Neural cell (in vitro differentiated cells): ENCODE results near the gene CXCL6.

Experiments
- EP300 ChIP-seq: fragments of 450-650 bp; conservative IDR thresholded peaks from 2 replicates; pipeline ENCODE4 v1.6.1; 2014; ENCODE audit warnings: antibody characterized with exemption, mild to moderate bottlenecking, moderate library complexity; ENCODE audit not compliant: poor library complexity, severe bottlenecking
- EZH2 ChIP-seq: fragments of 200-600, 300-800 bp; shearing (Covaris generic), sonication (generic); IDR thresholded peaks from 2 replicates; pipeline ENCODE4 v1.6.1; 2014; ENCODE audit warnings: antibody characterized with exemption, low read length, borderline replicate concordance, mild to moderate bottlenecking; ENCODE audit not compliant: insufficient read depth, poor library complexity, severe bottlenecking
- MXI1 ChIP-seq: fragments of 450-650 bp; conservative IDR thresholded peaks from 2 replicates; pipeline ENCODE4 v1.6.1; 2014; ENCODE audit warnings: antibody characterized with exemption, mild to moderate bottlenecking; ENCODE audit not compliant: poor library complexity, severe bottlenecking
- POLR2AphosphoS5 ChIP-seq: IDR thresholded peaks from 2 replicates; pipeline ENCODE4 v1.6.1; 2012
- RAD21 ChIP-seq: fragments of 450-650 bp; conservative IDR thresholded peaks from 2 replicates; pipeline ENCODE4 v1.6.1; 2014; ENCODE audit warnings: antibody characterized with exemption, mild to moderate bottlenecking, moderate library complexity
- SMC3 ChIP-seq: fragments of 450-650 bp; conservative IDR thresholded peaks from 2 replicates; pipeline ENCODE4 v1.6.1; 2014; ENCODE audit warnings: antibody characterized with exemption, mild to moderate bottlenecking, moderate library complexity; ENCODE audit not compliant: poor library complexity
- TAF1 ChIP-seq: IDR thresholded peaks from 2 replicates; pipeline ENCODE4 v1.6.1; 2012; ENCODE audit warnings: low read depth
- TF ChIP-seq, protein P1 (sequence below): fragments of 450-650 bp; IDR thresholded peaks from 2 replicates; pipeline ENCODE4 v1.5.1; 2014; ENCODE audit warnings: antibody characterized with exemption, mild to moderate bottlenecking, moderate library complexity; ENCODE audit not compliant: poor library complexity, severe bottlenecking
- TF ChIP-seq, protein P2 (sequence below): IDR thresholded peaks from 2 replicates; pipeline ENCODE4 v1.6.1; 2012; ENCODE audit warnings: borderline replicate concordance

DNA sequence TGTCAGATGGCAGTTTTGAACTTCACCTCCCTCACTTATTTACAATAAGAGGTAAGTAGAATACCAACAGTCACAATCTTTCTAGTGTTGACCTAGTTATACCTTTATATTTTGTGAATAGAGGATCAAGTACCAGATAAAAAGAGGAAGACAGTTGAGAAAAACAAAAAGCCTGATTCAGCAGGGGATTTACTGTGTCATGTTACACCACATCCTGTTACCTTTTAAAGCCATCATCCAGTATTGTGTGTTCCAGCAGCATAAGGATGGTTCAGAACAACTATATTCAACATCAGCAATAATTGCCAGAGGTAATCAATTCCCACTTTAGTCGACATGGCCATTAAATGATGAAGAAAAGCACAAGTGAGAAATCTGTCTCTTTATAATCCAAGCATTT lies 21.3 kb upstream of the CXCL6 start:
- TF ChIP-seq TAF1 (no peak), POLR2AphosphoS5 (no peak), EP300 (no peak), MXI1 (no peak), EZH2 (no peak), RAD21 (no peak), SMC3 (no peak)
- TF ChIP-seq, protein P1, sequence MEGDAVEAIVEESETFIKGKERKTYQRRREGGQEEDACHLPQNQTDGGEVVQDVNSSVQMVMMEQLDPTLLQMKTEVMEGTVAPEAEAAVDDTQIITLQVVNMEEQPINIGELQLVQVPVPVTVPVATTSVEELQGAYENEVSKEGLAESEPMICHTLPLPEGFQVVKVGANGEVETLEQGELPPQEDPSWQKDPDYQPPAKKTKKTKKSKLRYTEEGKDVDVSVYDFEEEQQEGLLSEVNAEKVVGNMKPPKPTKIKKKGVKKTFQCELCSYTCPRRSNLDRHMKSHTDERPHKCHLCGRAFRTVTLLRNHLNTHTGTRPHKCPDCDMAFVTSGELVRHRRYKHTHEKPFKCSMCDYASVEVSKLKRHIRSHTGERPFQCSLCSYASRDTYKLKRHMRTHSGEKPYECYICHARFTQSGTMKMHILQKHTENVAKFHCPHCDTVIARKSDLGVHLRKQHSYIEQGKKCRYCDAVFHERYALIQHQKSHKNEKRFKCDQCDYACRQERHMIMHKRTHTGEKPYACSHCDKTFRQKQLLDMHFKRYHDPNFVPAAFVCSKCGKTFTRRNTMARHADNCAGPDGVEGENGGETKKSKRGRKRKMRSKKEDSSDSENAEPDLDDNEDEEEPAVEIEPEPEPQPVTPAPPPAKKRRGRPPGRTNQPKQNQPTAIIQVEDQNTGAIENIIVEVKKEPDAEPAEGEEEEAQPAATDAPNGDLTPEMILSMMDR: no peak
- TF ChIP-seq, protein P2, sequence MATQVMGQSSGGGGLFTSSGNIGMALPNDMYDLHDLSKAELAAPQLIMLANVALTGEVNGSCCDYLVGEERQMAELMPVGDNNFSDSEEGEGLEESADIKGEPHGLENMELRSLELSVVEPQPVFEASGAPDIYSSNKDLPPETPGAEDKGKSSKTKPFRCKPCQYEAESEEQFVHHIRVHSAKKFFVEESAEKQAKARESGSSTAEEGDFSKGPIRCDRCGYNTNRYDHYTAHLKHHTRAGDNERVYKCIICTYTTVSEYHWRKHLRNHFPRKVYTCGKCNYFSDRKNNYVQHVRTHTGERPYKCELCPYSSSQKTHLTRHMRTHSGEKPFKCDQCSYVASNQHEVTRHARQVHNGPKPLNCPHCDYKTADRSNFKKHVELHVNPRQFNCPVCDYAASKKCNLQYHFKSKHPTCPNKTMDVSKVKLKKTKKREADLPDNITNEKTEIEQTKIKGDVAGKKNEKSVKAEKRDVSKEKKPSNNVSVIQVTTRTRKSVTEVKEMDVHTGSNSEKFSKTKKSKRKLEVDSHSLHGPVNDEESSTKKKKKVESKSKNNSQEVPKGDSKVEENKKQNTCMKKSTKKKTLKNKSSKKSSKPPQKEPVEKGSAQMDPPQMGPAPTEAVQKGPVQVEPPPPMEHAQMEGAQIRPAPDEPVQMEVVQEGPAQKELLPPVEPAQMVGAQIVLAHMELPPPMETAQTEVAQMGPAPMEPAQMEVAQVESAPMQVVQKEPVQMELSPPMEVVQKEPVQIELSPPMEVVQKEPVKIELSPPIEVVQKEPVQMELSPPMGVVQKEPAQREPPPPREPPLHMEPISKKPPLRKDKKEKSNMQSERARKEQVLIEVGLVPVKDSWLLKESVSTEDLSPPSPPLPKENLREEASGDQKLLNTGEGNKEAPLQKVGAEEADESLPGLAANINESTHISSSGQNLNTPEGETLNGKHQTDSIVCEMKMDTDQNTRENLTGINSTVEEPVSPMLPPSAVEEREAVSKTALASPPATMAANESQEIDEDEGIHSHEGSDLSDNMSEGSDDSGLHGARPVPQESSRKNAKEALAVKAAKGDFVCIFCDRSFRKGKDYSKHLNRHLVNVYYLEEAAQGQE: no peak
